ENCODE results near the gene ZNF211.

ZNF211 gene

GRCh38 chr19:57632987-57633831 lies at the start of gene ZNF211:
ZNF211 (plus strand) TSS chr19:57633168; CDS start chr19:57633347, 179 bp downstream.
- peak; percentile 95 for DNase-seq (ENCODE audit: low spot score)

GRCh38 chr19:57583521-57584416 lies 49.2 kb upstream of the ZNF211 start, which contains the start of gene ZIK1:
ZIK1 (plus strand) TSS chr19:57584145; CDS start chr19:57584357, 212 bp downstream.
- no peak for DNase-seq (ENCODE audit: low spot score)

GRCh38 chr19:57587529-57587928 lies 45.4 kb upstream of the ZNF211 start:
- no peak for DNase-seq (ENCODE audit: low spot score)

GRCh38 chr19:57599377-57599760 lies 33.6 kb upstream of the ZNF211 start:
- no peak for DNase-seq (ENCODE audit: low spot score)

GRCh38 chr19:57599761-57600383 lies 33.1 kb upstream of the ZNF211 start, which contains the start of gene ZNF530:
ZNF530 (plus strand) TSS chr19:57599885; CDS start chr19:57604346, 4,461 bp downstream.
- DNase-seq (ENCODE audit: low spot score) = peak; percentile 83

- no peak for DNase-seq (ENCODE audit: low spot score)
These were observed 26.0 kb upstream of the ZNF211 start for GRCh38 chr19:57606931-57607330.

GRCh38 chr19:57611113-57611512 lies 21.9 kb upstream of the ZNF211 start:
- DNase-seq (ENCODE audit: low spot score) = no peak

GRCh38 chr19:57613941-57614743 lies 18.8 kb upstream of the ZNF211 start, which contains the start of gene ZNF134:
ZNF134 (plus strand) TSS chr19:57614242; CDS start chr19:57619469, 5,227 bp downstream.
- DNase-seq (ENCODE audit: low spot score) = peak; percentile 96

GRCh38 chr19:57615346-57615745 lies 17.6 kb upstream of the ZNF211 start:
- DNase-seq (ENCODE audit: low spot score) = no peak

GRCh38 chr19:57620673-57621348 lies 12.2 kb upstream of the ZNF211 start:
- DNase-seq (ENCODE audit: low spot score) = no peak

GRCh38 chr19:57623091-57623490 lies 9.9 kb upstream of the ZNF211 start:
- no peak for DNase-seq (ENCODE audit: low spot score)

GRCh38 chr19:57633832-57634131 lies 814 bp downstream of the ZNF211 start:
- DNase-seq (ENCODE audit: low spot score) = no peak

- DNase-seq (ENCODE audit: low spot score) = no peak
These were observed 4.4 kb downstream of the ZNF211 start for GRCh38 chr19:57637379-57637778.

- no peak for DNase-seq (ENCODE audit: low spot score)
These were observed 8.8 kb downstream of the ZNF211 start for GRCh38 chr19:57641715-57642234.

GRCh38 chr19:57642396-57643046 lies 9.6 kb downstream of the ZNF211 start:
- DNase-seq (ENCODE audit: low spot score) = no peak

GRCh38 chr19:57643734-57644133 lies 10.8 kb downstream of the ZNF211 start:
- no peak for DNase-seq (ENCODE audit: low spot score)

- no peak for DNase-seq (ENCODE audit: low spot score)
These were observed 15.5 kb downstream of the ZNF211 start for GRCh38 chr19:57648331-57649003.

GRCh38 chr19:57651654-57651996 lies 18.7 kb downstream of the ZNF211 start:
- DNase-seq (ENCODE audit: low spot score) = no peak

GRCh38 chr19:57653689-57654088 lies 20.7 kb downstream of the ZNF211 start:
- no peak for DNase-seq (ENCODE audit: low spot score)

GRCh38 chr19:57655443-57655842 lies 22.5 kb downstream of the ZNF211 start:
- no peak for DNase-seq (ENCODE audit: low spot score)

All from NAMALWA (cell line).